RCC 7860 (cell line): ENCODE data around the gene HIVEP1.

ENCODE experiments used
- DNase-seq: peaks from one replicate; pipeline ENCODE4 v3.0.0-alpha.2; 2015; ENCODE audit warnings: low spot score
- FAIRE-seq: peaks from 2 replicates; lab custom pipeline; 2012; peaks lifted over from hg19 to GRCh38; lab: Jason Lieb, UNC

Gene HIVEP1

DNA sequence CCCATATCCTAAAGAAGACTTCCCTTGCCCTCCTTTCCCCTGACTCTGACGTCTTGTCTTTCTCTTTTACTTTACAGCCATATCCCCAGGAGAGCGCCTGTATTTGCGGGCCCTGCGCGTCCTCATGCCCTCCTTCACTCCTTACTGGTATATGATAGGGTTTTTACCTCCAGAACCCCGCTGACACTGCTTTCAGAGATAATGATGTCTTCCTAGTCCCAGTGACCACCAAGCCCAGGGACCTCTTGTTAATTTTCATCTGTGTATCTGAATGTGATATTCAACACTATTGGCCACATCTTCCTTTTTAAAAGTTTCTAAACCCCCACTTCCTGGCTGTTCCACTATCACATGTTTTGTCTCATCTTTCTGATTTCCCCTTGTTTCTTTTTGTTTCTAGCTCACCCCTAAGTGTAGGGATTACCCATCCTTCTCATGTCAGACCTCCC lies 102.0 kb downstream of the HIVEP1 start:
- FAIRE-seq (no peak), DNase-seq (no peak)

DNA sequence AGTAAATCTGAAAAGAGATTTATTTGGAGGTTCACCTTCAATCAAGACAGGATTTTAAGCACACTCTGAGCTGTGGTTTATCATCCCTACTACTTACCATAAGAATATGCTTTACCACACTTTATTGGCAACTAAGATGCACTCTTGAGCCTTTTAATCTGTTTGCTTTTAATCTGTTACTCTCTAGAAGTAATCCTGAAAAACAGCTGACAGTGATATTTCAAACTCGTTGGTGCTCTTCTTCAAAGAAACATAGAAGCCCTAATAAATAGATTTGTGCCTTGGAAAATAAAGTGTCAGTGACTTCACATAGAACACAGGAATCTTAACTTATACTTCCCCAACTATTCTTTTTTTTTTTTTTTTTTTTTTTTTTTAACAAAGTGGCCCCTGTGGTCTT lies 102.9 kb downstream of the HIVEP1 start:
- DNase-seq: no peak

DNA sequence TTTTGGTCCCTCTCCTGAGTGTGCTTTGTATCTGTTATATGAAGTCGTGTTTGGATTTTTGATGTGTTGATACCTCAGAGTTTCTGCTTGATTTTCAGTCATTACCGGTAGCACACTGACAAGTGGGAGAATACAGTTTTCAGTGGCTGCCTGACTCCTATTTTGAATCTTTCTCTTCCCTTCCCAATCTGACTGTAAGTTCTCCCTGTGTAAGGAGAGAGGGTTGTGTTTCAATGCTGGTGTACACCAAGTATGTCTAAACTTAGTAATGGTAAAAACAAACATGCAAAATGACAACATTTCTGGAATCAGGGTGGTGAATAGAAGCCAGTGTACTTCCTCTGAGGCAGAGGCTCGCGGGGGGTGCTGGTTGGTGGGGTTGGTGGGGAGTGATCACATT lies 103.4 kb downstream of the HIVEP1 start:
- no peak for DNase-seq
- no peak for FAIRE-seq

More for the DNA sequence above, 102.9 kb downstream of the HIVEP1 start:
- FAIRE-seq: no peak

DNA sequence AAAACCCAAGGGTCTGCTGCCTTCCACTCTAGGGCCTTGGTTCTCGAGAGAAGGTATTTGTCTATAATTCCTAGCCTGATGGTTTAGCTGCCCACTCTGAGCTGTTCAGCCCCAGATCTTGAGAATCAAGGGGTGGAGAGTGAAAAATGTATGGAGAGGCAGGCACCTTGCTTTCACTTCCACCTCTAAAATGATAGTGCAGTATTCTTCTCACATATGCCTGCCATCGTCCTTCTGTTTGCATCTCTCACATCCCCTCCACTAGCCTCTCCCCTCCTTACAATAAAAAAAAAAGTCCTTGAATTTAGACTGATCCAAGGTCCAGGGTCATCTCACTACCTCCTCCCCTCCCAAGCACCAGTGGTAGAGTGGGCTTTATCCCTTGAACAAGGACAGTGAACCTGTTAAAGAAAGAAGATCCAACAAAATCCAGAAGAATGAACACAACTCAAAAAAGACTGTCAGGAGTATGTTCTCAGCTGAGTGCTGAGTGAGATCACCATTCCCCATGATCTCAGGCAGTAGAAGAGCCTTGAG lies 104.2 kb downstream of the HIVEP1 start:
- no peak for FAIRE-seq
- no peak for DNase-seq

DNA sequence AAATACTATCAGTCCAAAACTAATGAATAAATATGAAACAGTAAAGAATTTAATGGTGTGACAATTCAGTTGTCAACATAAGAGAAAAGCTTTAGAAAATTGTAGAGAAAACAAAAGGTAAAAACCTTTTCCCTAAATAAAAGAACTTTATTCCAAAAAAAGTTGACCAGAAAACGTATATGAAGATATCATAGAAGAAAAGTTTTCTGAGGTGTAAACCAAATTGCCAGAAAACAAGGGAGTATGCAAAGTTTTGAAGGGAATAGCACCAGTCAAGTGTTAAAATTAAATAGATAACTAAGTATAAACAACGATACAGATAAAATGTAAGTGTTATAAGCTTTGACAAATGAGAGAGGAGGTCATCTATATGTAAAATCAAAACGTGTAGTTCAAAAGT lies 104.9 kb downstream of the HIVEP1 start:
- FAIRE-seq: no peak
- DNase-seq: no peak

DNA sequence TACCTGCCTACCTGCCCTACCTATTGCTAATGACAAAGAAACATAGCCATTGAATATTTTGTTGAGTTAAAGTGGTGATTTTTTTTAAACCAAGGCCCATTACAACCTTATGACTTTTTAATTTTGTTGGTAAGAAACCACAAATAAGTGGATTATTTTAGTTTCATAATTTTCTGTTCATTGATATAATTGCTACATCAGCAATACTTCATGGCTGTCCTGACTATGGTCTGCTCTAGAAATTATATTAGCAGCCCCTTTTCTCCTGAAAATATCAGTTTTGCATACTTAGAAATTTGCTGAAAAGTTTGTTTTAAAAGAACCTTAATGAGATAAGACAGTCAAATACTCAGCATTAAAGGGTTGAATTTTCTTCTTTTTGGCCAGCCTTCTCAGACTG lies 106.5 kb downstream of the HIVEP1 start:
- no peak for FAIRE-seq
- no peak for DNase-seq

DNA sequence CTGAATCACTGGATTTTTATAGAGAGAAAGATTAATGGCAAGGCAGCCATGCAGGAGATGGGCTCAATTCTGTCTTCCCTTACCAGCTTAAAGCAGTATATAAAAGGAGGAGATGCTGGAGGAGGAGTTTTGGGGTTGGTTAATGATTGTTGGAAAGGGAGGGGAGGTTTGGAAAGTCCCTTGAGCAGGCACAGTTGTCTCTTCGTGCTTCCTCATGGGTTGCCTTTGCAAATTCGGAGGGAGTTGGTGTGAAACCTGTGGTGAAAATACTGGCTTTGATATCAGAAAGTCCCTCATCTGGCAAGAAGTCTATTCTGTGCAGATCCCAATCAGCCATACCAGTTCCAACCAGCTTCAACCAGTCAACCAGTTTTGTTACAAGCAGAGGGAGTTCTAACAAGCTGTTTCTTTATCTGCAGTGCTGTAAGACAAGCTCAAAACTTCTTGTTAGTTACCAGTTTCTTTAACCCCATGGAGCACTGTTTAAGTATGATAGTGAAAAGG lies 107.0 kb downstream of the HIVEP1 start:
- peak; percentile 92 for FAIRE-seq
- peak; percentile 74 for DNase-seq

DNA sequence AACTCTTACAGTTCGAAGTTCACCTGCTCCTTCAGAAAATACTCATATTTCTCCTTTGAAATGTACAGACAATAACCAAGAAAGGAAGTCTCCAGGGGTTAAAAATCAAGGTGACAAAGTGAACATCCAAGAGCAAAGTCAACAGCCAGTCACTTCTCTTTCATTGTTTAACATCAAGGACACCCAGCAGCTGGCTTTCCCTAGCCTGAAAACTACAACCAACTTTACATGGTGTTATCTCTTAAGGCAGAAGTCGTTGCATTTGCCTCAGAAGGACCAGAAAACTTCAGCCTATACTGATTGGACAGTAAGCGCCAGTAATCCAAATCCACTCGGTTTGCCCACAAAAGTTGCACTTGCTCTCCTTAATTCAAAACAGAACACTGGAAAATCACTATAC lies 113.3 kb downstream of the HIVEP1 start:
- no peak for DNase-seq
- no peak for FAIRE-seq

DNA sequence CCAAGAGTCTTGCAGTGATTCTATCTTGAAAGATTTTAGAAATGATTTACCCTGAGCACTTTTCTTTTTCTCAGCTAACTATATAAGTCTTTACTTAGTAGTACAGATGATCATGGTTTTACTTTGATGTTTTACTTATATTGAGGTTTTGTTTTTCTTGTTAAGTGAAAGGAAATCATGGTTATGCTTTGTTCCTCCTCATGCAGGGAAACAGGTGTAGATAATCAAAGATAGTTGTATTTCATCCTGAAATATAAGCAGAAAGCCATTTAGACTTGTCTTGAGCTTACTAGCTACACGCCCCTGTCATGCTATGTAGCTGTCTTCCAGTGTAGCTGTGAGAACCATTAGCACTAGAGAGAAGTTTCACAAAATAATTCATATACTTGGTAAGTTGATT lies 113.9 kb downstream of the HIVEP1 start:
- FAIRE-seq: no peak
- DNase-seq: no peak

DNA sequence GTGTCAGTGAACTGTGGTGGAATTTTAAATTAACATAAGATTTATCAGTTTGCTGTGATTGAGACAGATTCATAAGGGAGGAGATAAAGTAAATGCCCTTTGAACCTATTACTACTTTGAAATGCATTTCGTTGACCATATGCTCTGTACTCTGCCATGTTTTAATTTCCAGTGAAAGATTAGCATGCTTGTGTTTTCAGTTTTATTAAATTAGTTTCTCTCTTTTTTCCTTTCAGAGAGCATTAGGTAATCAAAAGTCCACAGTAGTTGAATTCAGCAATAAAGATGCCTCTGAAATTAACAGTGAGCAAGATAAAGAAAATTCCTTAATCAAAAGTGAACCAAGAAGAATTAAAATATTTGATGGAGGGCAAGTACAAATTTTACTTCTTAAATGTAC lies 117.4 kb downstream of the HIVEP1 start:
- DNase-seq: no peak
- FAIRE-seq: no peak

DNA sequence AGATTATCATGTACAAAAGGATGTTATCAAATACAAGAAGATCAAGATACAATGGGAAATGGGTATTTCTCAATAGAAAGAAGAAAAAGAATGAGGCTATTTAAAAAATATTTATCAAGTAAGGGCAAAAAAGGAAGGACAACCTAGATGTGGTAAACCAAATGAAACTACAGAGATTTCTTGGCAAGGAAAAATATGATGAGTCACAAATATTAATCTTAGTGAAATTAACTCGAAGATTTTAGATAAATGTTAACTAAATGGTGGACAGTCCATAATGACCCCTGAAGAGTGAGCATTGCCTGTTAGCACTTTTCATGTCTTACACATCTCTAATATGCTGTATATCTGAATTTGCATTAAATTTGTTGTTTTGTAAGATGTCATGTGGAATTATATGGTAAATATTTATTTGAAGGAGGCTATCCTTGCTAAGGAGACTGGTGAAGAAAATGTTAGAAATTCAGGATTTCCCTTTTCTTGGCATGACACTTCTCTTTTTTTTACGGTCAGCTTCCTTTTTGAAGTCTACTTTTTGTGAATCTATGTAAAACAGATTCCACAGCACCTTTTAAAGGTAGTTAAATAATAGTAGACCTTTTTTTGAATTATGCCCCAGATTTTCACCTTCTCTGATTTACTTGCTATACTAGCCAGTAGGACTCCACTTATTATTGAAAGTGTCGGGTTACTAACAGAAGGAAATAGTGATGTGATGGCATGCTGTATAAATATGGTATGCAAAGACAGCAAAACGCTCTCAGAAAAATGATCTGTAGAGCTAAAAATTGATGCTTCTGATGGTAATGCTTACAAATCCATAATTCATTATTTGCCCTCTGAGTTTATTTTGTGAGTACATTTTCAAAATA lies 120.5 kb downstream of the HIVEP1 start:
- DNase-seq (no peak), FAIRE-seq (peak; percentile 4)

DNA sequence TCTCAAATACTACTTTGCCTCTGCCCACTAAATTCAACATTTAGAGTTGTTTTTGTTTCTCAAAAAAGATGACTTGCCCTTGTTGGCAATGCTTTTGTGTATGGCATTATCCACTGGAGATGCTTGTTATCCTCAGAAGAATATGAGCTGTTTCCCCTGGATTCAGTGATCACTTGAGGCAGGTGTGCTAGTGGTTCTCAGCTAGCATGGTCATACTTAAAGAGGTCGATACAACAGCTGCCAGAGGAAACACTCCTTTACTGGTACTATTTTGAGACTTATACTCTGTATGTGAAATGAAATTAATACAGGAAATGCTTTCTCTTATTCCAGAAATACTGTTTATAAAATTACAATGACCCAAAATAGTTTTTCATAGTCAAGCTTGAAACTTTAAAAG lies 122.5 kb downstream of the HIVEP1 start:
- FAIRE-seq: no peak

DNA sequence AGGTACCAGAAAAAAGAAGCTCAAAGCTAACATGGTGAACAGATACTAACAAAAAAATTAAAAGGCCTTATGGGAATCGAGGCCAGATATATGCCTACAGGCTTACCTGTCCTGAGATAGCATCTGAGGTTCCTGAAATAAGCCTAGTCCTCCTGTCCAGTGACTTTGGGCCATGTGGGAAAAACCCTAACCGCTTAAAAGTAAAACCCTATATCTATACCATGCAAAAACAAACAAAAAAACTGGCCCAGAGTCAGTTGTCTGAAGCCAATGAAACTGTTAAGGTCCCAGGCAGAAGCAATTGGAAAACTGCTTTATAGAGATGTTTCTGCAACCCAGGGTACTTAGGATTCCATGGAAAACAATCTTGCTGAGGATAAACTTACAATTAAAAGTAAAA lies 122.9 kb downstream of the HIVEP1 start:
- no peak for FAIRE-seq
- DNase-seq: no peak

More for the DNA sequence above, 122.5 kb downstream of the HIVEP1 start:
- no peak for DNase-seq

DNA sequence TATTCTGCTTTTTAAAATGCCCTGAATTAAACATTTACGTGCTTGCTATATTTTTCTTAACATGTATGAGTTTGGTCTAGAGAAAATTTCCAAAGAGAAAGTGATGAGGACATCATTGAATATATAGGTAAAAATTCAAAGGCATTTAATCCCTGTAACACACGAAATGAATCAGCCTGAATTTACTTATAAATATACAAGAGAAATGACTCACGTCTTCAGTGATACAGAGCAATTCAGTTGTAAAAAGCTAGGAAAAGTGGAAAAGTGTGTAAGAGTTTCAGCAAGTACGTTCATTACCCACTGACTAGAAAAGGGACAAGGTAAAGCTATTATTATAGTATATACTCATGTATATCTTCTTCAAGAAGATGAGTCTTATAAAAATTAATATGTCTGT lies 124.8 kb downstream of the HIVEP1 start:
- FAIRE-seq: peak; percentile 52
- DNase-seq: no peak

DNA sequence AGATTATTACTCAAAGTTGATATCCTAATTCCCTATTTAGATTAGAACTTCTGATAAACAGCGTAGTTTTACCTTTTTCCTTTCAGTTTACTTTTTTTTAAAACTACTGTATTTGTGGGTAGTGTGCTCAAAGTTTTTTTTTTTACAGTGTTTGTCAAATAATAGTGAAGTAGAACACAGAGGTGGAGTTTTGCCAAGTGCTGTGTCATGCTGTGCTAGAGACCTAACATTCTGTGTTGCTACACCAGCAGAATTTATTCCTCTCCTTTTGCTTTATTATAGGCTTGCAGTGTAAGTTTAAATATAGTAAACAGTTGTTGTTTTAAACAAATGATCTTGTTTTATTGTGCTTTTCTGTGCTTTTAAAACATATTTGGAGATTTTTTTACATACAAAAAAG lies 125.4 kb downstream of the HIVEP1 start:
- DNase-seq (no peak), FAIRE-seq (peak; percentile 45)

DNA sequence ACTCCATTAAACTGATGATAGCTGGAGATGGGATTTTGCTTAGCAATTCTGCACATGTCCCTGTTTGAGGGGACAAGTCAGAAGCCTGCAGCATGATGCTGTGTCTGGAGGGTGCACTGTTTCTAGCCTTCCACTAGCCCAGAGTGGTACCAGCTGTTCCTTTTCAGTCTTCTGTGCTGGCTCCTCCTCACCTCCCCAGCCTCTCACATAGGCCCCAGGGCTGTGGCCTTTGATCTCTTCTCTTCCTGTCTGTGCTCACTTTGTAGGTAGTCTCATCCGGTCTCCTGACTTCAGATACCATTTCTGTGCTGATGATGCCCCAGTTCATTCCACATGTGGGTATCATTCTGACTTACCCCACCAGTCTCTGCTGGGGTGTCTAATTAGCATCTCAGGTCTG lies 126.3 kb downstream of the HIVEP1 start:
- DNase-seq: no peak
- FAIRE-seq: no peak

DNA sequence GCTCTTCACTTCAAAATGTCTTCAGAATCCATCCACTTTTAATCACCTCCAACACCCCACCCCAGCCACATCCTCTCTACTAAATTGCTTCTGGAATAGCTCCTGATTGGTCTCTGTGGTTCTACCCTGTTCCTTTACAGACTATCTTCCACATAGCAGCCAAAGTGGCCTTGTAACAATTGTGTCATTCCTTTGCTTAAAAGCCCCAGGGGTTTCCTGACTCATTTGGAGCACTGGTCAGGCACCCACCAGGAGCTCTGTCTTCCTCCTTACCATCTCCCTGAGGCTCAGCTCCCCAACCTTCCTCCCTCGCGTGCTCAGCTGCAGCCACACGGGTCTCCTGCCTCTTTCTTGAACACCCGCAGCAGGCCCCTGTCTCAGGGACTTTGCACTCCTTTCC lies 126.8 kb downstream of the HIVEP1 start:
- FAIRE-seq (no peak), DNase-seq (no peak)

DNA sequence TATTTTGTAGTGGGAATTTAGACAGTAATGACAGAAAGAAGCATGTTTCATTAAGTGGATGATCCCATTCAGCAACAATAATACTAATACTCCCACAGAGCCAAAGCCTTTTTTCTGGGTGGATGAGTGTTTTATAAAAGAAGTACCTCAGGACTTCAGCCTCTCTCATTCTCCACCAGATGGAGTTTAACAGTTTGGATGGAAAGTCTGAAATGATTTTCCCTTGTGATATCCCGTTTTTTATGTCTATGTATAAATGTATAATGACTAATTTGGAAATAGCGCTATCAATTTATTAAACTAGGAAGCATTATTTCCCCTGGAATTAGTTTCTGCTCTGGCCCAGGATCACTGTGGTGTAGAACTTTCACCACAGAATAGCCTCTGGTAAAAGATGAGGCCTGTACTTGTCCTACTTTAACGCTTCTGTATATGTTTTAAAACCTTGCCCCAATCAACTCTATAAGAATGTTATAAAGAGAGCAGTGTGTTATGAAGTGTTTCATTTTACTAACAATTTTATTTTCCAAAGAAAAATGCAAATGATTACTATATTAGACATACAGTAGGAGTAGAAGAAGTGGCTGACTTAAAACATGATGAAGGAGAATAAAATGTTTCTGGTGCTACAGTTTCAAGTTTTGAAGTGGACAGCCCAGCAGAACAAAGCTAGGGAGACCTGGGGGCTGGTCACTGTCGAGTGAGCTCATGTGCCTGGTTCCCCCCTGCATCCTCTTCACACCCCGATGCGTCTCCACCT lies 135.6 kb downstream of the HIVEP1 start:
- no peak for FAIRE-seq
- DNase-seq: no peak

DNA sequence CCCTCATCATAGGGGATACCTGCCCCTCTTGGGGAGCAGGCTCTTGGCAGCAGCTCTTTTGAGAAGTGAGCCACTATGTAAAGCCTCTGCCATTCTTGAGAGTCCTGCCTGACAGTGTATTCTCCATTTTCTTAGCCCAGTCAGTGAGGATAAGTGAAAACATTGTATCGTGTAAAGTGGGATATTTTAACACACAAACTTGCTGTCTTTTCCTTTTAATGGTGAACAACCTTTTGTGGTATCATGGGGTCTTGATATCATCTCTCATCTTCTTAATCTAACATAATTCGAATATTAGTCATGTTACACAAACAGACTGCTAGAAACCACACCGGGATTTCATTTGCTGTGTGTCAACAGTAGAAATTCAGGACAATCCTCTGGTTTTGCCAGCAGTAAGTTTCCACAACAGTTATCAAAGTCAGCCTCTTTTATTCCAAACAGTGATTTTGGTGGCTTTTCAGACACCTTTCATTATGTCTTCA lies 136.2 kb downstream of the HIVEP1 start:
- DNase-seq (peak; percentile 75), FAIRE-seq (peak; percentile 86)

DNA sequence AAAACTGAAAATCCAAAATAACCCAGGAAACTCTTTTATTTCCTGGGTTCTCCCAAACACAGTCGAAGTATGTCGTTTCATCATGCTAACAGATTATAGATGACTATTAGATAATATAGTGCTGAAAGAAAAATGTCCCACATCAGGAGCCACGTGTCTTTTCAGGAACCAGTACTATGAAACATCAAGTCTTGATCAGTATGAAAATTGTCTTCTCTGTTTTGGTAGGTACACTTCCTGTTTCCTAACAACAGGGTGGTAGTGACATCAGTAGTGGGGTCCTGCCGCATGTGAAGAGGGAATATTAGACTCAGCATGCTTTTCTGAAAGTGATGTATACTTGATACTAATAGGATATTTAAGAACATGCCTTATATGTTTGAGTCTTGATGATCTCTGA lies 136.7 kb downstream of the HIVEP1 start:
- peak; percentile 27 for DNase-seq
- no peak for FAIRE-seq

DNA sequence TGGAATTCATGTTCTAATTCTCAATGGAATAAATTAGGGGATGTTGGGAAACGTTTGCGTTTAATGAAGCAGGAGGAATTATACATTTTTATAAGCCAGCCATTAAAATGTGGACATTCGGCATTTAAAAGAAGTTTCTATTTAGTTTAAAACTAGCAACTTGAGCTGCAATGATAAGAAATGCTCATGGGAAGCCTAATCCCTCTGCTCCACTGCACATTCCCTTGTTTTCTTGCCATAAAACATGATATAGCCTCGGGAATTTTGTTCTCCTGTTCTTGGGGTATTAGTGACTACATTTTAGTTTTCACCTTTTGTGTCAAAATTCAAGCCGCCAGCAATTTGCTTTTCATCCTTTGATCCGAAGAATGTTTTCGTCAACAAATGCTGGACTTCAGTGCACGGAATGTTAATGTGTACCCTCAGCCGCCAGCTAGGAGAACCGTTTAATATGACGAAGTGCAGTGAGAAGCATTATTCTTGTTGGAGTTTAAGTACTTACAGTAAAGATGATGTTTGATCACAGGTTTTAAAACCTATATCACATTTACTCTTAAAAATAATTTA lies 137.9 kb downstream of the HIVEP1 start:
- DNase-seq (no peak), FAIRE-seq (no peak)
